Caco-2 (cell line): ENCODE results near the gene HNRNPD. TPM values are rescaled to one million over a fixed set of nuclear protein-coding genes. Genes with fewer than 3 reads are reported as not detected.
"Not testable (repeated sequence)": the region's sequence is repeated elsewhere in the genome, so short reads cannot be mapped to it uniquely, and the experiment has no call there.

ENCODE experiments used
- BruUV-seq: library from RNA; stranded (reverse); fragments of 400-500 nt; replicated peaks from 2 replicates; lab custom pipeline; 2021; lab: Mats Ljungman, UMichigan
- CTCF ChIA-PET: fragments of 300-600 bp; sonication (Branson Sonifier 250); formaldehyde crosslinking; loops from one replicate; lab custom pipeline; 2022; ENCODE audit warnings: antibody characterized with exemption; lab: Charles Lee
- POLR2A ChIA-PET: fragments of 300-600 bp; sonication (Branson Sonifier 250); formaldehyde crosslinking; loops from one replicate; lab custom pipeline; 2022; ENCODE audit warnings: antibody characterized with exemption; lab: Charles Lee
- DNase-seq, 2 experiments: peaks; one replicate each; pipeline versions ENCODE4 v3.0.0 to v3.0.0-alpha.2; 2020 to 2022
- H3K27me3 ChIP-seq: replicated peaks from 2 replicates; pipeline ENCODE4 v1.6.0; 2011; ENCODE audit warnings: low read length; ENCODE audit not compliant: control insufficient read depth, insufficient read depth
- H3K36me3 ChIP-seq: 2 replicates; pipeline ENCODE4 v1.5.1; 2011; ENCODE audit warnings: low read length; ENCODE audit not compliant: control insufficient read depth, insufficient read depth
- H3K4me1 ChIP-seq: fragments of 250-450 bp; sonication (Bioruptor Pico); 2 replicates; pipeline ENCODE4 v1.5.1; 2020; ENCODE audit warnings: mild to moderate bottlenecking
- H3K4me3 ChIP-seq: 2 replicates; pipeline ENCODE4 v1.5.1; 2011; ENCODE audit warnings: low read depth, mild to moderate bottlenecking, control low read depth, low read length
- H3K9me3 ChIP-seq: fragments of 250-450 bp; sonication (Bioruptor Pico); 2 replicates; pipeline ENCODE4 v1.5.1; 2020; ENCODE audit warnings: mild to moderate bottlenecking, moderate library complexity
- H3K27ac Mint-ChIP-seq: one replicate; pipeline ENCODE4 v1.8.0; 2022; ENCODE audit warnings: mixed read lengths; ENCODE audit not compliant: unreplicated experiment
- H3K27me3 Mint-ChIP-seq: one replicate; pipeline ENCODE4 v1.8.0; 2022; ENCODE audit warnings: mixed read lengths; ENCODE audit not compliant: insufficient read depth, unreplicated experiment
- H3K36me3 Mint-ChIP-seq: one replicate; pipeline ENCODE4 v1.8.0; 2022; ENCODE audit warnings: mild to moderate bottlenecking, mixed read lengths; ENCODE audit not compliant: insufficient read depth, unreplicated experiment
- H3K4me1 Mint-ChIP-seq: one replicate; pipeline ENCODE4 v1.8.0; 2022; ENCODE audit warnings: low read depth, mixed read lengths; ENCODE audit not compliant: unreplicated experiment
- H3K4me3 Mint-ChIP-seq: one replicate; pipeline ENCODE4 v1.8.0; 2022; ENCODE audit warnings: mild to moderate bottlenecking, moderate library complexity, mixed read lengths; ENCODE audit not compliant: unreplicated experiment
- H3K9me3 Mint-ChIP-seq: one replicate; pipeline ENCODE4 v1.8.0; 2022; ENCODE audit warnings: mixed read lengths; ENCODE audit not compliant: unreplicated experiment
- CTCF ChIP-seq, 2 experiments: fragments of 200-600 bp in 1 of 2; IDR thresholded peaks; 1 replicate in 1 of 2; 2 replicates in 1 of 2; pipeline versions ENCODE4 v1.5.1 to v1.8.0; 2011 to 2022; ENCODE audit warnings: antibody characterized with exemption in 1 of 2, control low read depth in 1 of 2, inconsistent platforms in 1 of 2, low read depth in 1 of 2, low read length in 1 of 2, mild to moderate bottlenecking in 1 of 2, moderate library complexity in 1 of 2; ENCODE audit not compliant: insufficient read depth in 1 of 2, severe bottlenecking in 1 of 2, unreplicated experiment in 1 of 2
- intact Hi-C: fragments of 100-400 bp; cut with micrococcal nuclease; formaldehyde crosslinking; loops from one replicate; pipeline ENCODE4 v1.10.0; 2022; ENCODE audit not compliant: unreplicated experiment
- total RNA-seq: library from RNA; stranded (reverse); gene quantifications from 2 replicates; pipeline ENCODE4 v1.2.3, GENCODE V29; 2022

HNRNPD gene
- total RNA-seq, 1 experiment from 2014 or later, result 408 TPM

GRCh38 chr4:82398263-82398662, 24.5 kb upstream of the HNRNPD start:
- Histone ChIP-seq H3K4me1 (no peaks in the 10 kb centered on the region; the same call in 1 of the 2 replicates), H3K9me3 (no peaks in the 10 kb centered on the region), H3K27me3 (no peaks in the 10 kb centered on the region), H3K36me3 (no peaks in the 10 kb centered on the region), H3K4me3 (no peak overlapping the region)
- Mint-ChIP-seq H3K36me3 (no peaks in the 10 kb centered on the region), H3K27ac (no peak overlapping the region), H3K4me1 (no peaks in the 10 kb centered on the region), H3K9me3 (no peaks in the 10 kb centered on the region), H3K4me3 (no peak overlapping the region), H3K27me3 (no peaks in the 10 kb centered on the region)
- intact Hi-C loops, result no loop called here
- CTCF ChIA-PET, result no interaction called here
- no peak for TF ChIP-seq CTCF (IDR thresholded peaks at IDR 0.05; ENCODE audit: insufficient read depth in 1 of 2, low read depth in 1 of 2, low read length in 1 of 2, severe bottlenecking in 1 of 2, unreplicated experiment in 1 of 2)
- POLR2A ChIA-PET, result no interaction called here
- no peak for DNase-seq
- no TSS peak for BruUV-seq

- no TSS peak for BruUV-seq
- ChIA-PET CTCF (no interaction called here), POLR2A (no interaction called here)
- Mint-ChIP-seq H3K4me3 (no peak overlapping the region), H3K36me3 (no peaks in the 10 kb centered on the region), H3K27me3 (no peaks in the 10 kb centered on the region), H3K4me1 (no peaks in the 10 kb centered on the region), H3K9me3 (no peaks in the 10 kb centered on the region), H3K27ac (no peak overlapping the region)
- intact Hi-C loops, result no loop called here
- no peak overlapping the region for H3K4me3 ChIP-seq
- no peaks in the 10 kb centered on the region for H3K36me3 ChIP-seq
- no peaks in the 10 kb centered on the region for H3K27me3 ChIP-seq
- TF ChIP-seq CTCF (IDR thresholded peaks at IDR 0.05; ENCODE audit: insufficient read depth in 1 of 2, low read depth in 1 of 2, low read length in 1 of 2, severe bottlenecking in 1 of 2, unreplicated experiment in 1 of 2), result no peak
- no peaks in the 10 kb centered on the region for H3K9me3 ChIP-seq
- H3K4me1 ChIP-seq, result no peaks in the 10 kb centered on the region
- no peak for DNase-seq
Measured at GRCh38 chr4:82397527-82397926, 23.7 kb upstream of the HNRNPD start.

GRCh38 chr4:82394896-82395295, 21.1 kb upstream of the HNRNPD start:
- CTCF ChIA-PET, result interaction anchor here (0.6 kb wide), 1 partner anchor 35 kb away, joined by 3 read pairs; no protein-coding TSS in a partner anchor
- Mint-ChIP-seq H3K4me1 (no peaks in the 10 kb centered on the region), H3K36me3 (no peaks in the 10 kb centered on the region), H3K9me3 (no peaks in the 10 kb centered on the region), H3K4me3 (no peak overlapping the region), H3K27ac (no peak overlapping the region), H3K27me3 (no peaks in the 10 kb centered on the region)
- Histone ChIP-seq H3K4me3 (no peak overlapping the region), H3K9me3 (no peaks in the 10 kb centered on the region), H3K36me3 (no peaks in the 10 kb centered on the region), H3K4me1 (no peaks in the 10 kb centered on the region), H3K27me3 (no peaks in the 10 kb centered on the region)
- POLR2A ChIA-PET, result interaction anchor here (1.6 kb wide), 1 partner anchor 21 kb away, joined by 4 read pairs; the partner anchor contains the start of gene HNRNPD
- intact Hi-C loops, result no loop called here
- no peak for TF ChIP-seq CTCF (IDR thresholded peaks at IDR 0.05; ENCODE audit: insufficient read depth in 1 of 2, low read depth in 1 of 2, low read length in 1 of 2, severe bottlenecking in 1 of 2, unreplicated experiment in 1 of 2)
- no TSS peak for BruUV-seq
- DNase-seq, result no peak

- H3K4me1 Mint-ChIP-seq, H3K4me1 ChIP-seq, H3K4me3 ChIP-seq, BruUV-seq, POLR2A ChIA-PET, H3K27me3 ChIP-seq, H3K4me3 Mint-ChIP-seq, intact Hi-C loops, H3K36me3 ChIP-seq, H3K36me3 Mint-ChIP-seq, DNase-seq, H3K27ac Mint-ChIP-seq, H3K9me3 ChIP-seq, H3K27me3 Mint-ChIP-seq, CTCF ChIA-PET: not testable (repeated sequence)
- H3K9me3 Mint-ChIP-seq, result peaks cover 12% of the 10 kb centered on the region
Measured at GRCh38 chr4:82390061-82390460, 16.3 kb upstream of the HNRNPD start.
